GM12878 (cell line): ENCODE measurements around the gene ERO1A.

Source experiments
- ETV6 ChIP-seq, 2 experiments: fragments of 450-650 bp in 1 of 2; IDR thresholded peaks in 1 of 2; conservative IDR thresholded peaks in 1 of 2; 2 replicates each; pipeline ENCODE4 v1.6.1; 2014; ENCODE audit warnings: antibody characterized with exemption in 1 of 2, borderline replicate concordance in 1 of 2, low read depth in 1 of 2, mild to moderate bottlenecking in 1 of 2, moderate library complexity in 1 of 2
- TF ChIP-seq, protein P1 (sequence below): IDR thresholded peaks from 2 replicates; pipeline ENCODE4 v1.6.1; 2011; ENCODE audit warnings: low read depth, low read length, improper control_type of control experiment, borderline replicate concordance

GRCh38 chr14:52706286-52706685, 10.9 kb upstream of the ERO1A start:
- no peak for TF ChIP-seq ETV6 (conservative IDR thresholded peaks at IDR 0.05 in 1 of 2, IDR thresholded peaks at IDR 0.05 in 1 of 2; ENCODE audit: borderline replicate concordance in 1 of 2, low read depth in 1 of 2)
- TF ChIP-seq, protein P1, sequence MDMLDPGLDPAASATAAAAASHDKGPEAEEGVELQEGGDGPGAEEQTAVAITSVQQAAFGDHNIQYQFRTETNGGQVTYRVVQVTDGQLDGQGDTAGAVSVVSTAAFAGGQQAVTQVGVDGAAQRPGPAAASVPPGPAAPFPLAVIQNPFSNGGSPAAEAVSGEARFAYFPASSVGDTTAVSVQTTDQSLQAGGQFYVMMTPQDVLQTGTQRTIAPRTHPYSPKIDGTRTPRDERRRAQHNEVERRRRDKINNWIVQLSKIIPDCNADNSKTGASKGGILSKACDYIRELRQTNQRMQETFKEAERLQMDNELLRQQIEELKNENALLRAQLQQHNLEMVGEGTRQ: no peak
